K562 (cell line): Measurements from ENCODE around the gene ZDHHC1. TPM values are rescaled to one million over a fixed set of nuclear protein-coding genes. Genes with fewer than 3 reads are reported as not detected.

Experiments
- ARID2 ChIP-seq: fragments of 450-650 bp; IDR thresholded peaks from 2 replicates; pipeline ENCODE4 v1.6.1; 2017; ENCODE audit warnings: antibody characterized with exemption, mild to moderate bottlenecking
- BRD4 ChIP-seq: fragments of 200-600 bp; sonication (generic); IDR thresholded peaks from 2 replicates; pipeline ENCODE4 v1.6.1; 2017; ENCODE audit warnings: inconsistent platforms
- CHD1 ChIP-seq: fragments of 200-600 bp; sonication (generic); IDR thresholded peaks from one replicate; pipeline ENCODE4 v1.6.1; 2012; ENCODE audit warnings: mild to moderate bottlenecking, moderate library complexity, low read length, inconsistent platforms
- CHD7 ChIP-seq: fragments of 200-600 bp; sonication (generic); IDR thresholded peaks from one replicate; pipeline ENCODE4 v1.6.1; 2012; ENCODE audit warnings: mild to moderate bottlenecking, low read depth, low read length, inconsistent platforms
- DACH1 ChIP-seq: fragments of 450-650 bp; IDR thresholded peaks from 2 replicates; pipeline ENCODE4 v1.6.1; 2018; ENCODE audit not compliant: partially characterized antibody
- GTF2A2 ChIP-seq: IDR thresholded peaks from 2 replicates; pipeline ENCODE4 v1.6.1; 2016; ENCODE audit warnings: mild to moderate bottlenecking, missing genetic modification characterization, missing compliant biosample characterization
- NBN ChIP-seq: fragments of 450-650 bp; IDR thresholded peaks from 2 replicates; pipeline ENCODE4 v1.6.1; 2016; ENCODE audit warnings: low read depth, mild to moderate bottlenecking
- NR4A1 ChIP-seq, 2 experiments: fragments of 250-450 bp in 1 of 2; fragments of 450-650 bp in 1 of 2; sonication (Bioruptor Pico) in 1 of 2; IDR thresholded peaks; 2 replicates each; pipeline versions ENCODE4 v1.4.0 to v1.6.1; 2016 to 2020; ENCODE audit warnings: mild to moderate bottlenecking in 2 of 2, missing compliant biosample characterization in 1 of 2, missing genetic modification characterization in 1 of 2, moderate library complexity in 1 of 2
- PCBP2 ChIP-seq: fragments of 200-400 bp; formaldehyde crosslinking; IDR thresholded peaks from 2 replicates; pipeline ENCODE4 v1.6.1; 2018; ENCODE audit warnings: low read length, low read depth, mild to moderate bottlenecking, moderate library complexity; ENCODE audit not compliant: poor library complexity, severe bottlenecking
- RNF2 ChIP-seq: sonication (generic); IDR thresholded peaks from 2 replicates; pipeline ENCODE4 v1.6.1; 2016
- ZMIZ1 ChIP-seq, 2 experiments: fragments of 150-350 bp in 1 of 2; IDR thresholded peaks; 2 replicates each; pipeline ENCODE4 v1.6.1; 2012 to 2016; ENCODE audit warnings: low read depth in 2 of 2, low read length in 2 of 2, mild to moderate bottlenecking in 1 of 2, moderate library complexity in 1 of 2
- ZSCAN29 ChIP-seq: fragments of 450-650 bp; IDR thresholded peaks from 2 replicates; pipeline ENCODE4 v1.6.1; 2017
- polyA plus RNA-seq, 8 experiments: library from polyadenylated mRNA; depleted of rRNA in 4 of 8; stranded (reverse) in 5 of 8; unstranded in 3 of 8; fragments of >200 nt; fragmentation: Nextera tagmentation in 2 of 8; fragmentation: Illumina TruSeq in 1 of 8; extraction: Ambion mirVana in 2 of 8; extraction: Trizol in 1 of 8; gene quantifications; 2 replicates each; pipeline versions ENCODE4 v1.2.1 to v1.2.3, GENCODE V29; 2011 to 2014; ENCODE audit warnings: inconsistent platforms in 1 of 8, missing spikeins in 1 of 8
- total RNA-seq, 7 experiments: library from RNA; depleted of rRNA in 6 of 7; stranded (reverse); fragments of >200 nt in 6 of 7; fragmentation: Illumina TruSeq in 2 of 7; extraction: Trizol in 2 of 7; gene quantifications; 2 replicates each; pipeline versions ENCODE4 v1.2.1 to v1.2.3, GENCODE V29; 2011 to 2021; ENCODE audit warnings: low replicate concordance in 1 of 7

The ZDHHC1 gene
- total and polyA plus RNA-seq, 9 of the 15 experiments (the other 6 are each of a cell fraction or from before 2014, with no cell fraction given) = 0.06 to 0.77 (median 0.25) TPM; not detected in 4

- TF ChIP-seq CHD7 (no peak), NBN (no peak), ARID2 (no peak), ZMIZ1 (IDR thresholded peaks at IDR 0.05; ENCODE audit: low read depth in 2 of 2, low read length in 2 of 2) (no peak), ZSCAN29 (no peak), CHD1 (no peak), NR4A1 (CRISPR knock-in tag; IDR thresholded peaks at IDR 0.05) (no peak), NR4A1 (tag; IDR thresholded peaks at IDR 0.05) (no peak), DACH1 (no peak), PCBP2 (no peak), GTF2A2 (tag) (no peak), RNF2 (no peak), BRD4 (no peak)
Measured at GRCh38 chr16:67426022-67426421, 9.7 kb upstream of the ZDHHC1 start (continued).
